GM18951 (cell line): ENCODE data around the gene CISD2.
"Not testable (repeated sequence)": the region's sequence is repeated elsewhere in the genome, so short reads cannot be mapped to it uniquely, and the experiment has no call there.

Experiments
- POLR2A ChIP-seq: IDR thresholded peaks from 4 replicates; pipeline ENCODE4 v1.6.1; 2011; ENCODE audit warnings: mild to moderate bottlenecking; ENCODE audit not compliant: insufficient read length, insufficient read depth; ENCODE audit errors: extremely low read depth
- in situ Hi-C: fragments of 300-500 bp; cut with MboI; formaldehyde crosslinking; loops from one replicate; pipeline ENCODE4 v1.12.0; 2022; ENCODE audit warnings: low sequenced_read_pairs, mixed read lengths, inconsistent platforms; ENCODE audit not compliant: unreplicated experiment

The CISD2 gene

GRCh38 chr4:102868781-102869568 lies at the start of gene CISD2:
Gene CISD2, plus strand, starts transcription at chr4:102868992. Its CDS starts 93 bp downstream, at chr4:102869085.
- TF ChIP-seq POLR2A, result peak; percentile 98
- in situ Hi-C loops, result no loop called here

DNA sequence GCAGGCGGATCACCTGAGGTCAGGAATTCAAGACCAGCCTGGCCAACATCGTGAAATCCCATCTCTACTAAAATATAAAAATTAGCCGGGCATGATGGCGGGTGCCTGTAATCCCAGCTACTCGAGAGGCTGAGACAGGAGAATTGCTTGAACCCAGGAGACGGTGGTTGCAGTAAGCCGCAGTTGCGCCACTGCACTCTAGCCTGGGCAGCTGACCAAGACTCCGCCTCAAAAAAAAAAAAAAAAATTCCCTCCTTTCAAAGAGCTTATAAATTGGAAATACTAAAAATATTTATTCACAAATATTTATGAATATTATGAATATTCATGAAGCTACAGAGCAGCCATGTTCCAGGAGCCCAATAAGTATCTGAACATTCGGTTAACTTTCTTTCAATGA lies 49.7 kb upstream of the CISD2 start:
- in situ Hi-C loops, result not testable (repeated sequence)

- in situ Hi-C loops, result no loop called here
These were observed 49.0 kb upstream of the CISD2 start for GRCh38 chr4:102819588-102820365.

DNA sequence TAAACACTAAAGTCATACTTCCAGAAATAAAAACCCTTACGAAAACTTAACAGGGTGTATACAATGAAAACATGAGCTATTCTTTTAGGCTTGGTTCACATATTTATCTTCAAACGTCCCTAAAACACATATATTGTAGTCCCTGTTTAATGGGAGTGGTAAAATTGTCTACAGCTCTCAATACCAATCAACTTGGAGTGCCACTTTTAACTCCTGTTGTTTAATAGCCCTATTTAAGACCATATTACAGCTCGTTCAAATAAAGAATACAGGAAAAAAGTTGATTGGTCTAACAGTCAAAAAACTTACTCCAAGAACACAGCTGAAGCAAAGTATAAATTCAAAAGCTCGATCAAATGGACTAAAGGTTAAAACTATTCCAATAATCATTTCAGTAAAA lies 45.3 kb upstream of the CISD2 start:
- in situ Hi-C loops, result no loop called here
- TF ChIP-seq POLR2A, result no peak

More at GRCh38 chr4:102819588-102820365, 49.0 kb upstream of the CISD2 start:
- no peak for TF ChIP-seq POLR2A

DNA sequence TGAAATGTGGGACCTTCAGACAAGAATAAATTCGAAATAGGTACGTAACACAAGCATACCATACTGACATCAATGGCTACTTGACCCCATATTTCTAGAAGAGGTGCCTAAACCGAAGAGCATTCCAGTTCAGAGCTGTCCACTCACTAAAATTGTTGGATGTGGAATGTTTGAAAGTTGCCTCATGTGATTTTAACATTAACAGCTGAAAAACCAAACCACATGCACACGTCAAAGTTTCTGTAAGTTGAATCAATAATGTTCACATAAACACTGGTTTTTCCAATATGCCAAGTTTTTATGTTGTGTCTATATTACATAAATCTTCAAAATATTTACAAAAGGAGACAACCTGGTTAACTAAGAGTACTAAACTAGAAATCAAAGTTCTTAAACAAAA lies 44.9 kb upstream of the CISD2 start:
- TF ChIP-seq POLR2A, result no peak
- in situ Hi-C loops, result no loop called here

DNA sequence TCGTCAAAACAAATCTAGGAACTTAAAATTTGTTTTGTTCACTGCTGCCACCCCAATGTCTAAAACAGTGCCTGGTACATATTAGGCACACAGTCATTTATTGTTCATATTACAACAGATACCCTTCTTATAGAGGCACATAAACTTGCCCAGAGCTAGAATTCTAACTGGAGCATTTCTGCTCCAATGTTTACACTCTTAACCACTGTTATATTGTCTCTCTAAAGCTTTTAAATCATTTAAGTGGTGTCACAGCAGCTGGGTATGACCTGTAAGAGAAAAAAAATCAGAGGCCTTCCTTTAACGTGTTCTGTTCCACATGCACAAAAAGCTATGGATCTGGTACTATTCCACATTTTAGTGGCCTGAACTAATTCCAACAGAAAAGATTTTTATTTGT lies 44.4 kb upstream of the CISD2 start:
- TF ChIP-seq POLR2A, result no peak
- in situ Hi-C loops, result no loop called here

- TF ChIP-seq POLR2A, result peak; percentile 34
- in situ Hi-C loops, result no loop called here
These were observed 43.3 kb upstream of the CISD2 start for GRCh38 chr4:102825261-102826091.

DNA sequence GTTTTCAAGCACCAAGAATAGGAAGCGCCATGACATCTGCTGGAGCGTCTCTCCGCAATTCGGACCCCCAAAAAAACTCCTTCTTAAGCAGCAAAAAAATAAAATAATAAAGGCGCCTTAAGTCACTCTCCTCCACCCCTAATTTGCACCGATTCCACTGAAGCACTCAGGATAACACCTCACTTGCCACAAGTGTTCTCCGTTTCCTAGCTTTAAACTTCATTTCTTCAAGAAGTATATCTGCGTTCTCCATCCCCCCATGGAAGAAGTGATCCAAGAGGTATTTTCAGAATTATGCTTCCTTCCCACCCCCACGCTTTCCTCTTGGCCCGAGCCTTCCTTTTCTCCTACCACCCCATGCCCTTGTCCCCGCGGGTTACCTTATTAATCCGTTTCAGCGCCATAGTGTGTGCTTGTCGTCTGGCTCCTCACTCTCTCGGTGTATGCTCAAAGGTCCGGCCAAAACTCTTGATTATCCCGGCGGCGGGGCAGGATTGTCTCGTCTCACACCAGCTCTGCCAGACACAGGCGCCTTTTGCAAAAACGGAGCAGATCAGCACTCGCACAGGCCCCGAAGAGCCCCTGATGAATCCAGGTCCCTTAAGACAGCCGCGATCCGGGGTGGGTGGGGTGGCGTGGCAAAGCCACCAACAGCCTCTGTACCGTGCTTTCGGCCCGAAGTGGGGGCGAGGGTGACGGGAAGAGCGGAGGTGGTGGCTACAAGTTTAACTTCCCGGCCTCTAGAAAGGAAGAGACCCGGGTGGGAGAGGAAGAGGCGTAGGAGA lies 42.5 kb upstream of the CISD2 start:
- in situ Hi-C loops, result no loop called here
- no peak for TF ChIP-seq POLR2A

DNA sequence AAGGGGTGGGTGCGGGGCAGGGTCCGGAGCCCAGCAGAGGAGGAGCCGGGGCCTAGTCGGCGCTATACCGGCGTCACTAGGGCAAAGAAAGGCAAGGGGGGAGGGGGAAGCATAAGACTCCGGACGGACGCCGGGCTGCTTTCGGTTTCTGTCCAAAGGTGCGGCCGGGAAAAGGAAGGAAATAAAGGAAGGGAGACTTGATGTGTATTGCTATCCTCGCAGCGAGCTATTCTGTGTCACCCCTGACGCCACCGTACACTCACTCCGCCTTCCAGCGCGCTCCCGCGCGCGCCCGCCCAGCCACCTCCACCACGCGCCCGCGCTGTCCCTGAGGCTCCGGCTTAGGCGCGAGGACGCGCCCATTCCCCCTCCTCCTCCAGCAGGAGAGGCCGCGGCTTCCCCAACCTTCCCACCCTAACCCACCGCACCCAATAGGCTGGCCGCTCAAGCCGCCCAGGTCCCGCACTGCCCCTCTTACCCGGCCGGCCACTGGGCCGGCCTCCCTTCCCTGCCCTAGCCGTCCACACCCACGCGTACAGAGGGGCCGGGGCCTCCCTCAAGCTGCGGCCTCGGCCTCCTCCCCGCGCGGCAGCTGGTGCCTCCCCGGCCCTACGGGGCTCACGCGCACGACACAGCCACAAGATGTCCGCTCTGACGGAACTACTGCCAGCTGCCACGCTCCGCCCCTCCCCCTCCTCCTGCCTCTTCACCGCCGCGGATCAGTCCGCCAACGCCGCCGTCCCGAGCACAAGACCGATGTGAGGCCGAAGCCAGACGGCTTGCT lies 41.7 kb upstream of the CISD2 start, which contains the start of gene UBE2D3:
UBE2D3 (minus strand) TSS at position 662 of the 784 bp plus-strand sequence. CDS start 1,043 bp downstream, outside the sequence.
- in situ Hi-C loops, result no loop called here
- peak; percentile 80 for TF ChIP-seq POLR2A

GRCh38 chr4:102827674-102828496 lies 40.9 kb upstream of the CISD2 start:
- in situ Hi-C loops, result no loop called here
- TF ChIP-seq POLR2A, result peak; percentile 80

DNA sequence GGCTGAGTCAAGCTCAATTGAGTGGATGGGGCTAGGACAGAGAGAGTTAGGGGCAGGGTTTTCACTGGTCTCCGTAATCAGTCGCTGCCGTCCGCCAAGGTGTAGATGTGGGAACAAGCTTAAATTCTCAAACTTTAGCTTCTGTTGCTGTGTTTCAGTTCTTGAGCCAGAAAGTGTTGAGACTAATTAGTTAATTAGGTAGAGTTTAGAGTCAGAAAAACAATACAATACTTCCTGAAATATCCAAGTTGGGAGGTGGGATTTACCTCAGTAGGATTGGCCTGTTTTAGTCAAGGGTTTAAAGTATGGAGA lies 40.3 kb upstream of the CISD2 start:
- no peak for TF ChIP-seq POLR2A
- in situ Hi-C loops, result no loop called here
